ENCODE measurements around the gene DNAJC24. TPM values are rescaled to one million over a fixed set of nuclear protein-coding genes. Genes with fewer than 3 reads are reported as not detected.

Gene DNAJC24
- total RNA-seq, 1 experiment from 2014 or later, result 9.3 TPM

DNA sequence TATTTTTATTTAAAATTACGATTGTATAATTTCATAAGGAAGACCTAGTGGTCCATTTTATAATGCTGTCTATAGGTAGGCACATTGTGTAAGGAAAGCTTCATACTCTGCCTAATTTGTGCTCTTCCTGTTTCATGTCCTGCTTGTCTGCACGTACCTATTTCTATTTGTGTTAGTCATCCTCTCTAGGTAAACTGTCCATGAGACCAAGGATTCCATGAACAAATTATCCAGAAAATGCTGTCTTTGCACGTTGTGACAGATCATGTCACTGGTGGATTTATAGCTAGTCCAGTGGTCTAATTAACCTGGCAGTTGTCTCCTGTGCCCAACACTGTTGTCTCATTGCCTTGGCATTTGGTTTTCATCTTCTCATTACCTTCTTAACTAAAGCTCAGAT is 44.7 kb downstream of the DNAJC24 start:
- intact Hi-C loops (cut with micrococcal nuclease), result no loop called here
- Histone ChIP-seq H3F3A (ENCODE audit: low read length, unreplicated experiment) (no peaks in the 10 kb centered on the region), H3K36me3 (ENCODE audit: low read depth, low read length) (no peaks in the 10 kb centered on the region), H3K9ac (ENCODE audit: low read length) (no peak overlapping the region), H3K4me2 (ENCODE audit: low read length) (no peak overlapping the region), H2AFZ (ENCODE audit: low read length) (no peak overlapping the region), H3K9me2 (replicated peaks; ENCODE audit: low read length) (no peaks in the 10 kb centered on the region), H4K20me1 (ENCODE audit: low read length) (no peaks in the 10 kb centered on the region), H3K9me3 (ENCODE audit: low read length) (no peaks in the 10 kb centered on the region), H3K79me2 (ENCODE audit: low read length) (no peaks in the 10 kb centered on the region), H3K27me3 (ENCODE audit: low read length) (no peaks in the 10 kb centered on the region), H3K27ac (ENCODE audit: low read length) (no peak overlapping the region), H3K4me1 (ENCODE audit: insufficient read depth, low read length) (peaks cover 16% of the 10 kb centered on the region), H3K4me3 (ENCODE audit: low read length) (no peak overlapping the region)
- TF ChIP-seq EZH2 (IDR thresholded peaks at IDR 0.05; ENCODE audit: low read length, unreplicated experiment), result no peak
- TF ChIP-seq, protein P1, sequence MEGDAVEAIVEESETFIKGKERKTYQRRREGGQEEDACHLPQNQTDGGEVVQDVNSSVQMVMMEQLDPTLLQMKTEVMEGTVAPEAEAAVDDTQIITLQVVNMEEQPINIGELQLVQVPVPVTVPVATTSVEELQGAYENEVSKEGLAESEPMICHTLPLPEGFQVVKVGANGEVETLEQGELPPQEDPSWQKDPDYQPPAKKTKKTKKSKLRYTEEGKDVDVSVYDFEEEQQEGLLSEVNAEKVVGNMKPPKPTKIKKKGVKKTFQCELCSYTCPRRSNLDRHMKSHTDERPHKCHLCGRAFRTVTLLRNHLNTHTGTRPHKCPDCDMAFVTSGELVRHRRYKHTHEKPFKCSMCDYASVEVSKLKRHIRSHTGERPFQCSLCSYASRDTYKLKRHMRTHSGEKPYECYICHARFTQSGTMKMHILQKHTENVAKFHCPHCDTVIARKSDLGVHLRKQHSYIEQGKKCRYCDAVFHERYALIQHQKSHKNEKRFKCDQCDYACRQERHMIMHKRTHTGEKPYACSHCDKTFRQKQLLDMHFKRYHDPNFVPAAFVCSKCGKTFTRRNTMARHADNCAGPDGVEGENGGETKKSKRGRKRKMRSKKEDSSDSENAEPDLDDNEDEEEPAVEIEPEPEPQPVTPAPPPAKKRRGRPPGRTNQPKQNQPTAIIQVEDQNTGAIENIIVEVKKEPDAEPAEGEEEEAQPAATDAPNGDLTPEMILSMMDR (conservative IDR thresholded peaks at IDR 0.05; ENCODE audit: low read depth, low read length), result no peak
- no peak for TF ChIP-seq EZH2phosphoT487 (IDR thresholded peaks at IDR 0.05; ENCODE audit: borderline replicate concordance, low read length)
- BruUV-seq (replicated peaks), result no TSS peak
- DNase-seq (peak; percentile 40), ATAC-seq (no peak)
- CTCF ChIA-PET, result no interaction called here
- POLR2A ChIA-PET (ENCODE audit: unreplicated experiment), result no interaction called here

DNA sequence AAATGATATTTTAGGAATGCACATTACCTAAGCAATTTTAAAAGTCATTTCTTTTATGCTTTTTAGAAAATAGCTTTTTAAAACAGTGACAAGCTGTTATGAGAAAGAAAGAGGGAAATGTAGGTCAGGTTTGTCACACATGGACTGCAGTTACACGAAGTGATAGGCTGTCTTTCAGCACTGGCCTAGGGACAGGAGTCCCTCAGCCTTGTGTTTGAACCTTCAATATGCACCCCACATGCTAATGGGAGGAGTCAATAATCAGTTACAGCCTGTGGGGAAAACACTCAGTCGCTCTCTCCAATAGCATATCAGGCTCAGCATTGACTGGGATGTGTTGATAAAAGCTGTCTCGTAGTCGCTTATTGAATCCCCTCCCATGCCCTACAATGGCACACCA is 45.8 kb downstream of the DNAJC24 start:
- no TSS peak for BruUV-seq (replicated peaks)
- H3K36me3 ChIP-seq (ENCODE audit: low read depth, low read length), result no peaks in the 10 kb centered on the region
- H3K27ac ChIP-seq (ENCODE audit: low read length), result no peak overlapping the region
- ChIA-PET CTCF (no interaction called here), POLR2A (ENCODE audit: unreplicated experiment) (no interaction called here)
- no peaks in the 10 kb centered on the region for H3K9me2 ChIP-seq (replicated peaks; ENCODE audit: low read length)
- no peak overlapping the region for H3K9ac ChIP-seq (ENCODE audit: low read length)
- H3K9me3 ChIP-seq (ENCODE audit: low read length), result no peaks in the 10 kb centered on the region
- peaks cover 23% of the 10 kb centered on the region for H3K4me1 ChIP-seq (ENCODE audit: insufficient read depth, low read length)
- intact Hi-C loops (cut with micrococcal nuclease), result no loop called here
- H3K4me2 ChIP-seq (ENCODE audit: low read length), result no peak overlapping the region
- H3F3A ChIP-seq (ENCODE audit: low read length, unreplicated experiment), result no peaks in the 10 kb centered on the region
- ATAC-seq, result no peak
- H3K4me3 ChIP-seq (ENCODE audit: low read length), result no peak overlapping the region
- H4K20me1 ChIP-seq (ENCODE audit: low read length), result no peaks in the 10 kb centered on the region
- H3K27me3 ChIP-seq (ENCODE audit: low read length), result no peaks in the 10 kb centered on the region
- no peak for DNase-seq
- TF ChIP-seq EZH2 (IDR thresholded peaks at IDR 0.05; ENCODE audit: low read length, unreplicated experiment) (no peak), EZH2phosphoT487 (IDR thresholded peaks at IDR 0.05; ENCODE audit: borderline replicate concordance, low read length) (no peak)
- TF ChIP-seq, protein P1 (conservative IDR thresholded peaks at IDR 0.05; ENCODE audit: low read depth, low read length), result no peak
- no peak overlapping the region for H2AFZ ChIP-seq (ENCODE audit: low read length)
- no peaks in the 10 kb centered on the region for H3K79me2 ChIP-seq (ENCODE audit: low read length)

DNA sequence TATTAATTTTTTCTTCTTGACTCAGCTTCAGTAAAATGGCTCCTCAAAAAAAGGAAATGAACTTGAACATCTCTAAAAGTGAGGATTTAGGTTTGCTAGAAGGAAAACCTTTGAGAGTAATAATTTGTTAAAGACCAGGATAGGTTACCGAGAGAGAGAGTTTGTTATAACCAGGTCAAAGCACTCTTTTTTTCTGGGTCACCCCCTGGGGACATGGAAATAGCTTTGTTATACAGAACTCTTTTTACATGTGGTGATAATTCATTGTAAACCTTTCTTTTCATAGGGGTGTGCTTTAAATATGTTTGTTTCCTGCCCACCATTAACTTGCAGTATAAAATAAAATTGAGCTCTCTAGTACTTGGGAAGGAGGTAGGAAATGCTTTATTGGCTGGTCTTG is 47.7 kb downstream of the DNAJC24 start:
- ATAC-seq (no peak), DNase-seq (no peak)
- H2AFZ ChIP-seq (ENCODE audit: low read length), result no peak overlapping the region
- H4K20me1 ChIP-seq (ENCODE audit: low read length), result no peaks in the 10 kb centered on the region
- no peaks in the 10 kb centered on the region for H3K9me2 ChIP-seq (replicated peaks; ENCODE audit: low read length)
- no peaks in the 10 kb centered on the region for H3K9me3 ChIP-seq (ENCODE audit: low read length)
- no peak overlapping the region for H3K4me3 ChIP-seq (ENCODE audit: low read length)
- TF ChIP-seq, protein P1 (conservative IDR thresholded peaks at IDR 0.05; ENCODE audit: low read depth, low read length), result no peak
- TF ChIP-seq EZH2phosphoT487 (IDR thresholded peaks at IDR 0.05; ENCODE audit: borderline replicate concordance, low read length) (no peak), EZH2 (IDR thresholded peaks at IDR 0.05; ENCODE audit: low read length, unreplicated experiment) (no peak)
- intact Hi-C loops (cut with micrococcal nuclease), result no loop called here
- no peak overlapping the region for H3K27ac ChIP-seq (ENCODE audit: low read length)
- peaks cover 23% of the 10 kb centered on the region for H3K4me1 ChIP-seq (ENCODE audit: insufficient read depth, low read length)
- ChIA-PET POLR2A (ENCODE audit: unreplicated experiment) (interaction anchor here (0.6 to 0.9 kb wide), 2 partner anchors 10 to 1853 kb away, joined by 4 to 6 read pairs; no protein-coding TSS in a partner anchor), CTCF (no interaction called here)
- H3F3A ChIP-seq (ENCODE audit: low read length, unreplicated experiment), result no peaks in the 10 kb centered on the region
- no peak overlapping the region for H3K4me2 ChIP-seq (ENCODE audit: low read length)
- BruUV-seq (replicated peaks), result no TSS peak
- no peak overlapping the region for H3K9ac ChIP-seq (ENCODE audit: low read length)
- H3K79me2 ChIP-seq (ENCODE audit: low read length), result no peaks in the 10 kb centered on the region
- no peaks in the 10 kb centered on the region for H3K27me3 ChIP-seq (ENCODE audit: low read length)
- H3K36me3 ChIP-seq (ENCODE audit: low read depth, low read length), result no peaks in the 10 kb centered on the region

Measured in PC-3 (cell line).